ENCODE measurements around the gene CDCA5.

The CDCA5 gene

GRCh38 chr11:65055538-65055937 is 28.3 kb downstream of the CDCA5 start:
- Histone ChIP-seq H3K27ac (no peak overlapping the region), H3K27me3 (peaks cover 0 to 13% of the 10 kb centered on the region in 2 donors), H3K9me3 (no peaks in the 10 kb centered on the region), H3K4me3 (no peak overlapping the region), H3K4me1 (no peaks in the 10 kb centered on the region), H3K36me3 (no peaks in the 10 kb centered on the region)
- intact Hi-C loops (cut with DNase I; ENCODE audit: low total_unique reads), result no loop called here
- DNase-seq, result no peak
- TF ChIP-seq, protein P1, sequence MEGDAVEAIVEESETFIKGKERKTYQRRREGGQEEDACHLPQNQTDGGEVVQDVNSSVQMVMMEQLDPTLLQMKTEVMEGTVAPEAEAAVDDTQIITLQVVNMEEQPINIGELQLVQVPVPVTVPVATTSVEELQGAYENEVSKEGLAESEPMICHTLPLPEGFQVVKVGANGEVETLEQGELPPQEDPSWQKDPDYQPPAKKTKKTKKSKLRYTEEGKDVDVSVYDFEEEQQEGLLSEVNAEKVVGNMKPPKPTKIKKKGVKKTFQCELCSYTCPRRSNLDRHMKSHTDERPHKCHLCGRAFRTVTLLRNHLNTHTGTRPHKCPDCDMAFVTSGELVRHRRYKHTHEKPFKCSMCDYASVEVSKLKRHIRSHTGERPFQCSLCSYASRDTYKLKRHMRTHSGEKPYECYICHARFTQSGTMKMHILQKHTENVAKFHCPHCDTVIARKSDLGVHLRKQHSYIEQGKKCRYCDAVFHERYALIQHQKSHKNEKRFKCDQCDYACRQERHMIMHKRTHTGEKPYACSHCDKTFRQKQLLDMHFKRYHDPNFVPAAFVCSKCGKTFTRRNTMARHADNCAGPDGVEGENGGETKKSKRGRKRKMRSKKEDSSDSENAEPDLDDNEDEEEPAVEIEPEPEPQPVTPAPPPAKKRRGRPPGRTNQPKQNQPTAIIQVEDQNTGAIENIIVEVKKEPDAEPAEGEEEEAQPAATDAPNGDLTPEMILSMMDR (IDR thresholded peaks at IDR 0.05), result no peak

- Histone ChIP-seq H3K4me3 (no peak overlapping the region), H3K27me3 (peaks cover 0 to 12% of the 10 kb centered on the region in 2 donors), H3K9me3 (no peaks in the 10 kb centered on the region), H3K27ac (no peak overlapping the region), H3K36me3 (no peaks in the 10 kb centered on the region), H3K4me1 (no peaks in the 10 kb centered on the region)
- no peak for DNase-seq
- intact Hi-C loops (cut with DNase I; ENCODE audit: low total_unique reads), result no loop called here
- TF ChIP-seq, protein P1 (IDR thresholded peaks at IDR 0.05), result no peak
Measured at GRCh38 chr11:65053827-65054508, 29.9 kb downstream of the CDCA5 start.

GRCh38 chr11:65051398-65051858 is 32.4 kb downstream of the CDCA5 start:
- Histone ChIP-seq H3K27me3 (peaks cover 0 to 8% of the 10 kb centered on the region in 2 donors), H3K27ac (no peak overlapping the region), H3K4me3 (no peak overlapping the region), H3K4me1 (peaks cover 0 to 19% (median 10%) of the 10 kb centered on the region in 4 donors), H3K36me3 (no peaks in the 10 kb centered on the region), H3K9me3 (no peaks in the 10 kb centered on the region)
- intact Hi-C loops (cut with DNase I; ENCODE audit: low total_unique reads), result no loop called here
- DNase-seq, result no peak
- TF ChIP-seq, protein P1 (IDR thresholded peaks at IDR 0.05), result no peak

DNA sequence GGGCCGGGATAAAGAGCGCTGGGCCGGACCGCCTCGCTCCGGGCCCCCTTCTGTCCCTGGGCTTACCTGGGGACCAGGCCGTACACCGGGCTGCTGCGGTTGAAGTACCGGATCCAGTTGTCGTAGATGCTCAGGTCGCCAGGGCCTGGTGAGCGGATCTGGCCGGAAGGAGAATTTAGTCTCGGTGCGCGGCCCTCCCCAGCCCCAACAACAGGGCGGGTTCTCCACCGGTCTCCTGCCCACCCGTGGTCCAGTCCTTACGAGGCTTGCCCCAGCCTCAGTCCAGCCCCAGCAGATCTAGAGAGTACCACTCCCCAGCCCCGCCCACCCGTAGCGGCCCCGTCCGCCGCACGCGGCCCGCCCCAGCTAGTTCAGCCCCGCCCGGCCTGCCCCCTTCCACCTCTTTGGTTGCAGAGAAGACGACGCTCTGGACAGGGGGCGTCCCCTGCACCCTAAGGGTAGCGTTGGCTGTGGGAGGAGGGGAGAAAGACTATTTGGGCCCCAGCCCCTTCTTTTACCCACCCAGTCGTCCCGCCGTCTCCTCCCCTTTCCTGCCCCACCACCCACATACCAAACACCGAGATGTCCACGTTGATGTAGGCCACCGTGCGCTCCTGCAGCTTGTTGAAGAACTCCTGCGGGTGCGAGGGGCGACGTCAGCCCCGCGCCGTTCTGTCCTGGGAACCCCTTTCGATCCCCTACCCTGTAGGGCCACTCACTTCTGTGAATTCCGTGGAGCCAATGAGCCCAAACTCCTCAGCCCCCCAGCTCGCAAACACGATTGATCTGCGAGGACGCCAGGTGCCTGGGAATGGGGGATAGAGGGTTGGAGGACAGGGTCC is 36.0 kb downstream of the CDCA5 start:
- no peaks in the 10 kb centered on the region for H3K9me3 ChIP-seq
- intact Hi-C loops (cut with DNase I; ENCODE audit: low total_unique reads), result no loop called here
- H3K4me3 ChIP-seq, result peak overlapping the region; percentile 55 to 59
- H3K36me3 ChIP-seq, result peaks cover 5 to 25% (median 7%) of the 10 kb centered on the region in 3 donors
- peaks cover 0 to 27% (median 16%) of the 10 kb centered on the region in 4 donors for H3K4me1 ChIP-seq
- H3K27ac ChIP-seq, result peak overlapping the region; percentile 56 to 66
- TF ChIP-seq, protein P1 (IDR thresholded peaks at IDR 0.05), result no peak
- DNase-seq, result peak in 1 of 2 donors; percentile 46
- H3K27me3 ChIP-seq, result peaks cover 0 to 5% of the 10 kb centered on the region in 2 donors

- Histone ChIP-seq H3K27ac (no peak overlapping the region), H3K36me3 (peaks cover 5 to 25% (median 7%) of the 10 kb centered on the region in 3 donors), H3K4me3 (no peak overlapping the region), H3K4me1 (peaks cover 0 to 41% (median 27%) of the 10 kb centered on the region in 4 donors), H3K9me3 (no peaks in the 10 kb centered on the region), H3K27me3 (no peaks in the 10 kb centered on the region)
- TF ChIP-seq, protein P1 (IDR thresholded peaks at IDR 0.05), result no peak
- no peak for DNase-seq
- intact Hi-C loops (cut with DNase I; ENCODE audit: low total_unique reads), result no loop called here
Measured at GRCh38 chr11:65045728-65046127, 38.1 kb downstream of the CDCA5 start.

Measured in tibial artery (tissue), 4 donors.